A549 (cell line): ENCODE measurements around the gene DYNC2H1.

ENCODE experiments used
- CEBPB ChIP-seq, 2 experiments: fragments of >200 bp in 1 of 2; sonication (Bioruptor Twin) in 1 of 2; formaldehyde crosslinking in 1 of 2; IDR thresholded peaks; 2 replicates each; pipeline ENCODE4 v1.6.1; 2012 to 2016
- EP300 ChIP-seq, 2 experiments: fragments of >200 bp; sonication (Bioruptor Twin); formaldehyde crosslinking; IDR thresholded peaks; 2 replicates in 1 of 2; 3 replicates in 1 of 2; pipeline ENCODE4 v1.6.1; 2016 to 2017
- POLR2A ChIP-seq: IDR thresholded peaks from 2 replicates; pipeline ENCODE4 v1.6.1; 2012; ENCODE audit warnings: mild to moderate bottlenecking, low read length
- RNF2 ChIP-seq: fragments of 200-600 bp; sonication (generic); IDR thresholded peaks from 2 replicates; pipeline ENCODE4 v1.6.1; 2016; ENCODE audit warnings: low read depth, mild to moderate bottlenecking, antibody characterized with exemption, moderate library complexity, borderline replicate concordance
- SREBF2 ChIP-seq: fragments of 450-650 bp; IDR thresholded peaks from 2 replicates; pipeline ENCODE4 v1.6.1; 2014; ENCODE audit warnings: mild to moderate bottlenecking, moderate library complexity
- TF ChIP-seq, protein P1 (sequence below): IDR thresholded peaks from 2 replicates; pipeline ENCODE4 v1.6.1; 2012
- TF ChIP-seq, protein P2 (sequence below): fragments of >200 bp; sonication (Bioruptor Twin); formaldehyde crosslinking; IDR thresholded peaks from 3 replicates; pipeline ENCODE4 v1.5.1; 2016
- TF ChIP-seq, protein P3 (sequence below): fragments of 450-650 bp; IDR thresholded peaks from 2 replicates; pipeline ENCODE4 v1.6.1; 2014; ENCODE audit warnings: antibody characterized with exemption
- TF ChIP-seq, protein P4 (sequence below): fragments of >200 bp; sonication (Bioruptor Twin); formaldehyde crosslinking; IDR thresholded peaks from 3 replicates; pipeline ENCODE4 v1.6.1; 2016

DNA sequence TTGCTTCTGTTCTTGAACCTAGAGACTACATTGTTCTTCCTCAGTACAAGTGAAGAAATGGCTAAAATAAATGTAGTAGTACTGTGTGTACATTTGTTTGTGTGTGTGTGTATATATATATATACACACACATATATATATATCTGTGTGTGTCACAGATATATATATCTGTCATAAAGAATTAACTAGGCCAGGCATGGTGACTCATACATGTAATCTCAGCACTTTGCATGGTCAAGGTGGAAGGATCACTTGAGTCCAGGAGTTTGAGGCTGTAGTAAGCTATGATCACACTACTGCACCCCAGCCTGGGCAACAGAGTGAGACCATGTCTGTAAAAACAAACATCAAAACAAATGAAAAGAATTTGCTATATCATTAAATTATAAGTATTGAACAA is 164.8 kb downstream of the DYNC2H1 start:
- TF ChIP-seq, protein P1, sequence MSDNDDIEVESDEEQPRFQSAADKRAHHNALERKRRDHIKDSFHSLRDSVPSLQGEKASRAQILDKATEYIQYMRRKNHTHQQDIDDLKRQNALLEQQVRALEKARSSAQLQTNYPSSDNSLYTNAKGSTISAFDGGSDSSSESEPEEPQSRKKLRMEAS, result no peak
- TF ChIP-seq CEBPB (IDR thresholded peaks at IDR 0.05) (no peak), SREBF2 (no peak), POLR2A (no peak), EP300 (IDR thresholded peaks at IDR 0.05) (no peak), RNF2 (no peak)
- TF ChIP-seq, protein P2, sequence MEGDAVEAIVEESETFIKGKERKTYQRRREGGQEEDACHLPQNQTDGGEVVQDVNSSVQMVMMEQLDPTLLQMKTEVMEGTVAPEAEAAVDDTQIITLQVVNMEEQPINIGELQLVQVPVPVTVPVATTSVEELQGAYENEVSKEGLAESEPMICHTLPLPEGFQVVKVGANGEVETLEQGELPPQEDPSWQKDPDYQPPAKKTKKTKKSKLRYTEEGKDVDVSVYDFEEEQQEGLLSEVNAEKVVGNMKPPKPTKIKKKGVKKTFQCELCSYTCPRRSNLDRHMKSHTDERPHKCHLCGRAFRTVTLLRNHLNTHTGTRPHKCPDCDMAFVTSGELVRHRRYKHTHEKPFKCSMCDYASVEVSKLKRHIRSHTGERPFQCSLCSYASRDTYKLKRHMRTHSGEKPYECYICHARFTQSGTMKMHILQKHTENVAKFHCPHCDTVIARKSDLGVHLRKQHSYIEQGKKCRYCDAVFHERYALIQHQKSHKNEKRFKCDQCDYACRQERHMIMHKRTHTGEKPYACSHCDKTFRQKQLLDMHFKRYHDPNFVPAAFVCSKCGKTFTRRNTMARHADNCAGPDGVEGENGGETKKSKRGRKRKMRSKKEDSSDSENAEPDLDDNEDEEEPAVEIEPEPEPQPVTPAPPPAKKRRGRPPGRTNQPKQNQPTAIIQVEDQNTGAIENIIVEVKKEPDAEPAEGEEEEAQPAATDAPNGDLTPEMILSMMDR, result no peak
- TF ChIP-seq, protein P3, sequence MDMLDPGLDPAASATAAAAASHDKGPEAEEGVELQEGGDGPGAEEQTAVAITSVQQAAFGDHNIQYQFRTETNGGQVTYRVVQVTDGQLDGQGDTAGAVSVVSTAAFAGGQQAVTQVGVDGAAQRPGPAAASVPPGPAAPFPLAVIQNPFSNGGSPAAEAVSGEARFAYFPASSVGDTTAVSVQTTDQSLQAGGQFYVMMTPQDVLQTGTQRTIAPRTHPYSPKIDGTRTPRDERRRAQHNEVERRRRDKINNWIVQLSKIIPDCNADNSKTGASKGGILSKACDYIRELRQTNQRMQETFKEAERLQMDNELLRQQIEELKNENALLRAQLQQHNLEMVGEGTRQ, result no peak
- TF ChIP-seq, protein P4, sequence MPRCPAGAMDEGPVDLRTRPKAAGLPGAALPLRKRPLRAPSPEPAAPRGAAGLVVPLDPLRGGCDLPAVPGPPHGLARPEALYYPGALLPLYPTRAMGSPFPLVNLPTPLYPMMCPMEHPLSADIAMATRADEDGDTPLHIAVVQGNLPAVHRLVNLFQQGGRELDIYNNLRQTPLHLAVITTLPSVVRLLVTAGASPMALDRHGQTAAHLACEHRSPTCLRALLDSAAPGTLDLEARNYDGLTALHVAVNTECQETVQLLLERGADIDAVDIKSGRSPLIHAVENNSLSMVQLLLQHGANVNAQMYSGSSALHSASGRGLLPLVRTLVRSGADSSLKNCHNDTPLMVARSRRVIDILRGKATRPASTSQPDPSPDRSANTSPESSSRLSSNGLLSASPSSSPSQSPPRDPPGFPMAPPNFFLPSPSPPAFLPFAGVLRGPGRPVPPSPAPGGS, result no peak
